ENCODE results near the gene ZBTB46.

DNA sequence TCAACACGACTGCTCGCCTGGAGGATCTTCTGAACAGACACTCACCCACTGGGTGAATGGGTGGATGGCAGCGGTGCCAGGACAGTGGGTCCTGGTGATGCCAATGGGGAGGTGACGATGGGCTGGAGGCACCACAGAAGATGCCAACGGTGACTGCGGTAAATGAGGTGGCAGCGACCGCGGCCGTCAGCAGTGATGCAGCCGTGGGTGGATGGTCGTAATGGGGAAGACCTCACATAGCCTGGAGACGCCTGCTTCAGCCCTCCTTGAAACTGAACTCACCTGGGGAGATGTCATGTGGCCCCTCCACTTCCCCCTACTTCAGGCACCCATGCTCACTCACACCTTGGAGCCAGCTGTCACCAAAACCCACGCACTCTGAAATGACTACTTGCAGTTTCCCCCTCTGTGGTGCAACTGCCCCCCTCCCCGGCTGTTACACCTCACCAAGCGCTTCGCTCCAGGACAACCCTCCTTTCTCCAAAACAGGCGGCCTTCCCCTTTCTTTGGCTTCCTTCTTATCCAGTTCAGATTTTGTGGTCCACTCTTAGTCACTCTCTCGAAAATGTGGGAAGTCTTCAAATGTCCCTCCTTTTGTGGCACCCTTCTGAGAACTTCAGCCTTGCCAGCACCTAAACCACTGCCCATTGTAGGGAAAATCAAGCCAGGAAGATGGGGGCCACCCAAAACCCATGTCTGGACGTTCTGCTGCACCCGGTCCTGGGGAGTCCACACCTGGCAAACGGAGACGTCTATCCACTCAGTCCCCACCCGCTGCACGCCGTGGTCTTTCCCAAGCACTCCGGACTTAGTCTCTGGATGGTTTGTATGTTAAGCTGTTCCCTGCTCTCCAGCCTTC lies 19.9 kb upstream of the ZBTB46 start:
- no peak for TF ChIP-seq CTCF (IDR thresholded peaks at IDR 0.05)
- no peak for TF ChIP-seq POLR2A (IDR thresholded peaks at IDR 0.05)

Data from lower leg skin (tissue), 3 donors.